CD14-positive monocyte (primary cell): ENCODE results near the gene CRY1. TPM values are rescaled to one million over a fixed set of nuclear protein-coding genes. Genes with fewer than 3 reads are reported as not detected.

Source experiments
- DNase-seq, 3 donors: peaks; one replicate each; pipeline ENCODE4 v3.0.0-alpha.2; 2011 to 2022
- H2AFZ ChIP-seq: 2 replicates; pipeline ENCODE4 v1.6.0; 2012; ENCODE audit warnings: mild to moderate bottlenecking, low read depth, low read length, inconsistent platforms; ENCODE audit not compliant: insufficient read depth, poor library complexity, severe bottlenecking
- H3K27ac ChIP-seq, 2 donors: 1 replicate in 1 of 2; 2 replicates in 1 of 2; pipeline ENCODE4 v1.5.1; 2012 to 2013; ENCODE audit warnings: low read length in 2 of 2, control low read depth in 1 of 2, inconsistent platforms in 1 of 2, low read depth in 1 of 2, mild to moderate bottlenecking in 1 of 2
- H3K27me3 ChIP-seq, 2 donors: one replicate each; pipeline versions ENCODE4 v1.6.0 to v1.6.1; 2011 to 2013; ENCODE audit warnings: low read length in 2 of 2; ENCODE audit not compliant: control insufficient read depth in 2 of 2, insufficient read depth in 2 of 2
- H3K36me3 ChIP-seq, 2 donors: replicated peaks in 1 of 2; 1 replicate in 1 of 2; 2 replicates in 1 of 2; pipeline versions ENCODE4 v1.5.1 to v1.6.1; 2012 to 2013; ENCODE audit warnings: low read length in 2 of 2, control low read depth in 1 of 2, inconsistent platforms in 1 of 2, mild to moderate bottlenecking in 1 of 2; ENCODE audit not compliant: insufficient read depth in 2 of 2, control insufficient read depth in 1 of 2
- H3K4me1 ChIP-seq, 2 donors: 1 replicate in 1 of 2; 2 replicates in 1 of 2; pipeline versions ENCODE4 v1.5.1 to v1.6.1; 2012 to 2013; ENCODE audit warnings: low read length in 2 of 2, control low read depth in 1 of 2, inconsistent platforms in 1 of 2, mild to moderate bottlenecking in 1 of 2, moderate library complexity in 1 of 2; ENCODE audit not compliant: insufficient read depth in 2 of 2, control insufficient read depth in 1 of 2
- H3K4me2 ChIP-seq: replicated peaks from 2 replicates; pipeline ENCODE3; 2012; ENCODE audit warnings: low read length, moderate library complexity, mild to moderate bottlenecking; ENCODE audit not compliant: poor library complexity, severe bottlenecking; ENCODE audit errors: extremely low read depth
- H3K4me3 ChIP-seq, 3 experiments: fragments of 200-600 bp in 1 of 3; sonication (generic) in 1 of 3; replicated peaks in 1 of 3; 1 replicate in 2 of 3; 2 replicates in 1 of 3; pipeline ENCODE4 v1.5.1; 2011 to 2013; ENCODE audit warnings: low read length in 3 of 3, mild to moderate bottlenecking in 3 of 3, control low read depth in 2 of 3, low read depth in 2 of 3, inconsistent platforms in 1 of 3, moderate library complexity in 1 of 3
- H3K79me2 ChIP-seq: 2 replicates; pipeline ENCODE4 v1.6.0; 2012; ENCODE audit warnings: mild to moderate bottlenecking, control low read depth, inconsistent platforms, low read length, moderate library complexity; ENCODE audit not compliant: insufficient read depth
- H3K9ac ChIP-seq: 2 replicates; pipeline ENCODE4 v1.6.0; 2017; ENCODE audit warnings: low read length, mild to moderate bottlenecking; ENCODE audit not compliant: insufficient read depth, poor library complexity, severe bottlenecking
- H3K9me3 ChIP-seq, 2 donors: replicated peaks in 1 of 2; 1 replicate in 1 of 2; 2 replicates in 1 of 2; pipeline versions ENCODE4 v1.5.1 to v1.6.1; 2012 to 2013; ENCODE audit warnings: low read length in 2 of 2, control low read depth in 1 of 2; ENCODE audit not compliant: control insufficient read depth in 1 of 2, insufficient read depth in 1 of 2
- H4K20me1 ChIP-seq: 2 replicates; pipeline ENCODE4 v1.6.0; 2012; ENCODE audit warnings: mild to moderate bottlenecking, low read length, control low read depth, moderate library complexity; ENCODE audit not compliant: insufficient read depth
- H3K27ac Mint-ChIP-seq, 7 donors: one replicate each; pipeline ENCODE4 v1.8.0; 2020; ENCODE audit warnings: mild to moderate bottlenecking in 7 of 7, mixed read lengths in 7 of 7, moderate library complexity in 6 of 7, inconsistent platforms in 2 of 7
- H3K27me3 Mint-ChIP-seq, 3 donors: one replicate each; pipeline ENCODE4 v1.8.0; 2021 to 2022; ENCODE audit warnings: low read depth in 3 of 3, mild to moderate bottlenecking in 3 of 3, mixed read lengths in 3 of 3, moderate library complexity in 3 of 3, inconsistent platforms in 1 of 3
- H3K36me3 Mint-ChIP-seq, 2 donors: one replicate each; pipeline ENCODE4 v1.8.0; 2020; ENCODE audit warnings: mixed read lengths in 2 of 2, inconsistent platforms in 1 of 2, mild to moderate bottlenecking in 1 of 2
- H3K4me1 Mint-ChIP-seq: one replicate; pipeline ENCODE4 v1.8.0; 2020; ENCODE audit warnings: mild to moderate bottlenecking, mixed read lengths
- H3K4me3 Mint-ChIP-seq, 2 donors: one replicate each; pipeline ENCODE4 v1.8.0; 2020; ENCODE audit warnings: mild to moderate bottlenecking in 2 of 2, mixed read lengths in 2 of 2, moderate library complexity in 1 of 2
- H3K9me3 Mint-ChIP-seq, 7 donors: one replicate each; pipeline ENCODE4 v1.8.0; 2020 to 2022; ENCODE audit warnings: mixed read lengths in 7 of 7, mild to moderate bottlenecking in 6 of 7, moderate library complexity in 6 of 7, inconsistent platforms in 2 of 7
- WGBS: methylation state at CpG from one replicate; pipeline ENCODE4 v1.1.5; 2013; ENCODE audit warnings: missing lambda C conversion rate; ENCODE audit not compliant: insufficient coverage; 5-methylcytosine and 5-hydroxymethylcytosine counted together
- intact Hi-C, 2 donors: fragments of 100-400 bp; cut with micrococcal nuclease; formaldehyde crosslinking; loops; one replicate each; pipeline versions ENCODE4 v1.15.0 to v1.15.1; 2023
- polyA plus RNA-seq, 3 donors: library from polyadenylated mRNA; depleted of rRNA in 1 of 3; unstranded in 2 of 3; stranded (reverse) in 1 of 3; fragments of 300-500 nt in 2 of 3; fragments of >200 nt in 1 of 3; fragmentation: Illumina TruSeq in 2 of 3; gene quantifications; 1 replicate in 2 of 3; 2 replicates in 1 of 3; pipeline ENCODE4 v1.2.3, GENCODE V29; 2012 to 2021
- TF ChIP-seq, protein P1 (sequence below): fragments of 200-600 bp; IDR thresholded peaks from one replicate; pipeline ENCODE4 v1.8.0; 2022; ENCODE audit warnings: antibody characterized with exemption, mild to moderate bottlenecking

CRY1 gene
- polyA plus RNA-seq, 3 donors, result 3.8 to 7.7 (median 5.8) TPM

DNA sequence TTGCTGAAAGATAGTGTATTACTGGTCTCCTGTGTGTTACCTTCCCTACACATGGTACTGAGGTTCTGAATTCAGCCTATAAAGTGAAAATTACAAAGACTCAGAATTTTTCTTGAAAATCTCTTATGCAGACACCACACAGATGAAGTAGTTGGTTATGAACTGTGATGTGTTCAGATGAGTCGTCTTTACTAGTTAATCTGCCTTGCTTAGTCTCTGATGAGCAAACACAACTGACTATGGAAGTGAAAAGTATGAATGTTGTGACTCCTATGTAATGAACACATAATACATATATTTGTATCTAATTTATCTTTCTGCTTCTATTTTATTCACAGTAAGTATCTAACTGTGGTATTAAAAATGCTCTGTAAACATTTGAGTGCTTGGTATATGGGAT lies 111.1 kb downstream of the CRY1 start:
- Histone ChIP-seq H3K79me2 (no peaks in the 10 kb centered on the region), H2AFZ (no peak overlapping the region), H3K9ac (no peak overlapping the region), H3K36me3 (no peaks in the 10 kb centered on the region), H4K20me1 (no peaks in the 10 kb centered on the region), H3K4me3 (no peak overlapping the region), H3K27ac (no peak overlapping the region), H3K27me3 (no peaks in the 10 kb centered on the region), H3K4me2 (no peak overlapping the region), H3K4me1 (peaks cover 9 to 11% of the 10 kb centered on the region in 2 donors), H3K9me3 (no peaks in the 10 kb centered on the region)
- no peak overlapping the region for H3K27ac Mint-ChIP-seq
- peaks cover 2 to 3% (median 2%) of the 10 kb centered on the region in 3 donors for H3K27me3 Mint-ChIP-seq
- peaks cover 11 to 12% of the 10 kb centered on the region in 2 donors for H3K36me3 Mint-ChIP-seq
- no CpG with 5 or more reads among the region's 1 CpG for WGBS
- intact Hi-C loops, result no loop called here
- peaks cover 6% of the 10 kb centered on the region for H3K4me1 Mint-ChIP-seq
- TF ChIP-seq, protein P1, sequence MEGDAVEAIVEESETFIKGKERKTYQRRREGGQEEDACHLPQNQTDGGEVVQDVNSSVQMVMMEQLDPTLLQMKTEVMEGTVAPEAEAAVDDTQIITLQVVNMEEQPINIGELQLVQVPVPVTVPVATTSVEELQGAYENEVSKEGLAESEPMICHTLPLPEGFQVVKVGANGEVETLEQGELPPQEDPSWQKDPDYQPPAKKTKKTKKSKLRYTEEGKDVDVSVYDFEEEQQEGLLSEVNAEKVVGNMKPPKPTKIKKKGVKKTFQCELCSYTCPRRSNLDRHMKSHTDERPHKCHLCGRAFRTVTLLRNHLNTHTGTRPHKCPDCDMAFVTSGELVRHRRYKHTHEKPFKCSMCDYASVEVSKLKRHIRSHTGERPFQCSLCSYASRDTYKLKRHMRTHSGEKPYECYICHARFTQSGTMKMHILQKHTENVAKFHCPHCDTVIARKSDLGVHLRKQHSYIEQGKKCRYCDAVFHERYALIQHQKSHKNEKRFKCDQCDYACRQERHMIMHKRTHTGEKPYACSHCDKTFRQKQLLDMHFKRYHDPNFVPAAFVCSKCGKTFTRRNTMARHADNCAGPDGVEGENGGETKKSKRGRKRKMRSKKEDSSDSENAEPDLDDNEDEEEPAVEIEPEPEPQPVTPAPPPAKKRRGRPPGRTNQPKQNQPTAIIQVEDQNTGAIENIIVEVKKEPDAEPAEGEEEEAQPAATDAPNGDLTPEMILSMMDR, result no peak
- no peak overlapping the region for H3K4me3 Mint-ChIP-seq
- no peak for DNase-seq
- H3K9me3 Mint-ChIP-seq, result peaks cover 0 to 2% (median 0%) of the 10 kb centered on the region in 7 donors

DNA sequence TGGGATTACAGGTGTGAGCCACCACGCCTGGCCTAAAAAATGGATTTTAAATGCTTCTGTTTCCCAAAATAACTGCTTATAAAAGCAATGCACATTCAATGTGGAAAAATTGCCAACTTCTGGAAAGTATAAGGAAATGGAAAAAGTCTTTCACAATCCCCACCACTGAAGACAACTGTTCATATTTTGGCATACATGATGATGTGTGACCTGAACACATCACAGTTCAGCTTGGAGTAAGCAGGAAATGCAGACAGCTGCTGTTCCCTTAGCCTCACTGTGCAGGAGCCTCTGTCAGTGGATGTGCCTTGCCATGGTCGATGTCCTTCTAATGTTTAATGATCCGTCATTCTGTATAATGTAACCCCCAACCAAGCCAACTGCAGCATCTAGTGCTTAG lies 111.6 kb downstream of the CRY1 start:
- H4K20me1 ChIP-seq, result no peaks in the 10 kb centered on the region
- H3K9ac ChIP-seq, result no peak overlapping the region
- Mint-ChIP-seq H3K4me1 (peaks cover 6% of the 10 kb centered on the region), H3K27ac (no peak overlapping the region), H3K27me3 (peaks cover 0 to 3% (median 0%) of the 10 kb centered on the region in 3 donors), H3K36me3 (peaks cover 11 to 12% of the 10 kb centered on the region in 2 donors), H3K9me3 (peaks cover 0 to 2% (median 0%) of the 10 kb centered on the region in 7 donors), H3K4me3 (no peak overlapping the region)
- no peaks in the 10 kb centered on the region for H3K9me3 ChIP-seq
- TF ChIP-seq, protein P1, result no peak
- WGBS, result no CpG with 5 or more reads among the region's 3 CpGs
- no peaks in the 10 kb centered on the region for H3K36me3 ChIP-seq
- H3K27me3 ChIP-seq, result no peaks in the 10 kb centered on the region
- H3K4me2 ChIP-seq, result no peak overlapping the region
- H3K79me2 ChIP-seq, result no peaks in the 10 kb centered on the region
- peaks cover 9% of the 10 kb centered on the region in 2 donors for H3K4me1 ChIP-seq
- no peak overlapping the region for H2AFZ ChIP-seq
- DNase-seq, result no peak
- no peak overlapping the region for H3K4me3 ChIP-seq
- intact Hi-C loops, result no loop called here
- H3K27ac ChIP-seq, result no peak overlapping the region
